Measurements from ENCODE around the gene SLC47A2.

- TF ChIP-seq CTCF (conservative IDR thresholded peaks at IDR 0.05) (no peak), EZH2 (IDR thresholded peaks at IDR 0.05; ENCODE audit: low read depth) (no peak)
These were observed 11.2 kb upstream of the SLC47A2 start for GRCh38 chr17:19727501-19728078.
